H9 (cell line): ENCODE results near the gene CABYR. TPM values are rescaled to one million over a fixed set of nuclear protein-coding genes. Genes with fewer than 3 reads are reported as not detected.

Source experiments
- DNase-seq: peaks from one replicate; pipeline ENCODE4 v3.0.0-alpha.2; 2017
- H2AFZ ChIP-seq: one replicate; pipeline ENCODE4 v1.6.1; 2013; ENCODE audit warnings: mild to moderate bottlenecking, low read length, control low read depth, moderate library complexity
- H2AK5ac ChIP-seq: 2 replicates; pipeline ENCODE4 v1.6.1; 2013; ENCODE audit warnings: low read length, control low read depth, mixed read lengths; ENCODE audit not compliant: insufficient read length
- H2BK120ac ChIP-seq: one replicate; pipeline ENCODE4 v1.6.1; 2013; ENCODE audit warnings: low read depth, mild to moderate bottlenecking, low read length, control low read depth, inconsistent platforms; ENCODE audit not compliant: poor library complexity, severe bottlenecking
- H2BK12ac ChIP-seq: 2 replicates; pipeline ENCODE4 v1.6.1; 2013; ENCODE audit warnings: low read length, control low read depth, mixed read lengths, low read depth; ENCODE audit not compliant: insufficient read length
- H2BK15ac ChIP-seq: 2 replicates; pipeline ENCODE4 v1.6.1; 2013; ENCODE audit warnings: low read depth, low read length, control low read depth
- H2BK20ac ChIP-seq: one replicate; pipeline ENCODE4 v1.6.1; 2013; ENCODE audit warnings: low read depth, mild to moderate bottlenecking, low read length, control low read depth, inconsistent platforms; ENCODE audit not compliant: poor library complexity, severe bottlenecking
- H2BK5ac ChIP-seq: 2 replicates; pipeline ENCODE4 v1.6.1; 2013; ENCODE audit warnings: low read length, control low read depth, mixed read lengths; ENCODE audit not compliant: insufficient read length
- H3K14ac ChIP-seq: 2 replicates; pipeline ENCODE4 v1.6.1; 2013; ENCODE audit warnings: low read length, control low read depth; ENCODE audit not compliant: insufficient read depth
- H3K18ac ChIP-seq: 2 replicates; pipeline ENCODE4 v1.6.1; 2013; ENCODE audit warnings: low read depth, mild to moderate bottlenecking, mixed read lengths, low read length, control low read depth; ENCODE audit not compliant: insufficient read length
- H3K23ac ChIP-seq: 2 replicates; pipeline ENCODE4 v1.6.1; 2013; ENCODE audit warnings: low read length, control low read depth, mixed read lengths, low read depth; ENCODE audit not compliant: insufficient read length
- H3K23me2 ChIP-seq: 2 replicates; pipeline ENCODE4 v1.6.1; 2013; ENCODE audit warnings: low read depth, mild to moderate bottlenecking, mixed read lengths, low read length, control low read depth; ENCODE audit not compliant: insufficient read length, poor library complexity, severe bottlenecking
- H3K27ac ChIP-seq: 2 replicates; pipeline ENCODE4 v1.5.1; 2013; ENCODE audit warnings: low read length, control low read depth, mixed read lengths, low read depth; ENCODE audit not compliant: insufficient read length
- H3K27me3 ChIP-seq: 2 replicates; pipeline ENCODE4 v1.6.1; 2013; ENCODE audit warnings: low read length, control low read depth, inconsistent platforms; ENCODE audit not compliant: insufficient read depth
- H3K4ac ChIP-seq: 2 replicates; pipeline ENCODE4 v1.6.1; 2013; ENCODE audit warnings: low read depth, mild to moderate bottlenecking, control low read depth, inconsistent platforms, low read length, moderate library complexity
- H3K4me1 ChIP-seq: 2 replicates; pipeline ENCODE4 v1.6.1; 2013; ENCODE audit warnings: low read length, control low read depth, inconsistent platforms; ENCODE audit not compliant: insufficient read depth
- H3K4me2 ChIP-seq: 2 replicates; pipeline ENCODE4 v1.6.1; 2013; ENCODE audit warnings: low read length, control low read depth, mixed read lengths; ENCODE audit not compliant: insufficient read length, insufficient read depth
- H3K56ac ChIP-seq: 2 replicates; pipeline ENCODE4 v1.6.1; 2013; ENCODE audit warnings: low read depth, mild to moderate bottlenecking, mixed read lengths, low read length, control low read depth; ENCODE audit not compliant: insufficient read length
- H3K79me1 ChIP-seq: 2 replicates; pipeline ENCODE4 v1.6.1; 2013; ENCODE audit warnings: low read depth, mild to moderate bottlenecking, moderate library complexity, low read length, control low read depth, inconsistent platforms; ENCODE audit not compliant: insufficient read depth, poor library complexity, severe bottlenecking
- H3K79me2 ChIP-seq: 2 replicates; pipeline ENCODE4 v1.6.1; 2013; ENCODE audit warnings: low read length, control low read depth, inconsistent platforms; ENCODE audit not compliant: insufficient read depth
- H3K9ac ChIP-seq: 2 replicates; pipeline ENCODE4 v1.6.1; 2013; ENCODE audit warnings: low read length, control low read depth, mixed read lengths; ENCODE audit not compliant: insufficient read length; ENCODE audit errors: extremely low read depth
- H3K9me3 ChIP-seq: one replicate; pipeline ENCODE4 v1.6.1; 2013; ENCODE audit warnings: low read depth, low read length, inconsistent platforms; ENCODE audit not compliant: control insufficient read depth
- H3T11ph ChIP-seq: one replicate; pipeline ENCODE4 v1.6.1; 2013; ENCODE audit warnings: mild to moderate bottlenecking, low read length, control low read depth, inconsistent platforms
- H4K20me1 ChIP-seq: one replicate; pipeline ENCODE4 v1.6.1; 2013; ENCODE audit not compliant: control insufficient read depth, insufficient read length, insufficient read depth
- H4K5ac ChIP-seq: 2 replicates; pipeline ENCODE4 v1.6.1; 2013; ENCODE audit warnings: low read depth, mild to moderate bottlenecking, mixed read lengths, low read length, control low read depth; ENCODE audit not compliant: insufficient read length
- H4K8ac ChIP-seq: replicated peaks from 2 replicates; pipeline ENCODE4 v1.6.1; 2013; ENCODE audit warnings: low read length, control low read depth, mixed read lengths, low read depth; ENCODE audit not compliant: insufficient read length
- H4K91ac ChIP-seq: 2 replicates; pipeline ENCODE4 v1.6.1; 2013; ENCODE audit warnings: low read depth, mild to moderate bottlenecking, moderate library complexity, mixed read lengths, low read length, control low read depth; ENCODE audit not compliant: insufficient read length
- H3K27ac Mint-ChIP-seq, 3 experiments: 2 replicates in 2 of 3; 3 replicates in 1 of 3; pipeline ENCODE4 v1.8.0; 2020 to 2021; ENCODE audit warnings: mixed read lengths in 3 of 3, mild to moderate bottlenecking in 1 of 3, moderate library complexity in 1 of 3
- H3K27me3 Mint-ChIP-seq: 2 replicates; pipeline ENCODE4 v1.8.0; 2021; ENCODE audit warnings: low read depth, mild to moderate bottlenecking, moderate library complexity, mixed read lengths
- H3K36me3 Mint-ChIP-seq, 3 experiments: 2 replicates in 2 of 3; 3 replicates in 1 of 3; pipeline ENCODE4 v1.8.0; 2020 to 2021; ENCODE audit warnings: low read depth in 3 of 3, mixed read lengths in 3 of 3; ENCODE audit not compliant: insufficient read depth in 1 of 3
- H3K4me1 Mint-ChIP-seq, 2 experiments: 2 replicates each; pipeline ENCODE4 v1.8.0; 2020; ENCODE audit warnings: mixed read lengths in 2 of 2
- H3K4me3 Mint-ChIP-seq, 2 experiments: 2 replicates in 1 of 2; 3 replicates in 1 of 2; pipeline ENCODE4 v1.8.0; 2020 to 2021; ENCODE audit warnings: mild to moderate bottlenecking in 2 of 2, mixed read lengths in 2 of 2, moderate library complexity in 1 of 2
- H3K9me3 Mint-ChIP-seq, 2 experiments: 2 replicates in 1 of 2; 3 replicates in 1 of 2; pipeline ENCODE4 v1.8.0; 2020; ENCODE audit warnings: mild to moderate bottlenecking in 2 of 2, mixed read lengths in 2 of 2, moderate library complexity in 1 of 2
- CTCF ChIP-seq: fragments of 200-600 bp; sonication (generic); conservative IDR thresholded peaks from 3 replicates; pipeline ENCODE4 v1.8.0; 2021; ENCODE audit warnings: antibody characterized with exemption, mild to moderate bottlenecking
- whole genome bisulfite sequencing: extraction: QIAGEN DNeasy Blood & Tissue Kit; methylation state at CpG from one replicate; pipeline ENCODE4 v1.1.7; 2013; ENCODE audit warnings: missing lambda C conversion rate, low lambda C conversion rate, mixed read lengths; ENCODE audit not compliant: insufficient read length; ENCODE audit errors: extremely low coverage; 5-methylcytosine and 5-hydroxymethylcytosine counted together
- total RNA-seq: library from RNA; stranded (reverse); gene quantifications from 2 replicates; pipeline ENCODE4 v1.2.1, GENCODE V29; 2021

Gene CABYR
- total RNA-seq, 1 experiment from 2014 or later, result 13.6 TPM

- Histone ChIP-seq H3K9me3 (no peaks in the 10 kb centered on the region), H2AK5ac (no peak overlapping the region), H2BK12ac (no peak overlapping the region), H3K23ac (no peak overlapping the region), H4K91ac (no peak overlapping the region), H3K4me2 (no peak overlapping the region), H3K14ac (no peak overlapping the region), H3K27ac (no peak overlapping the region), H2AFZ (no peak overlapping the region), H3K56ac (no peak overlapping the region), H3K79me1 (no peaks in the 10 kb centered on the region), H2BK120ac (no peak overlapping the region), H2BK15ac (no peak overlapping the region), H3K27me3 (no peaks in the 10 kb centered on the region), H3T11ph (no peak overlapping the region), H2BK5ac (no peak overlapping the region), H4K5ac (no peak overlapping the region), H3K9ac (no peak overlapping the region), H4K8ac (no peak overlapping the region), H4K20me1 (no peaks in the 10 kb centered on the region), H3K18ac (no peak overlapping the region), H3K4me1 (no peaks in the 10 kb centered on the region), H3K79me2 (no peaks in the 10 kb centered on the region), H3K23me2 (no peaks in the 10 kb centered on the region), H2BK20ac (no peak overlapping the region), H3K4ac (no peak overlapping the region)
- peaks cover 0 to 17% (median 6%) of the 10 kb centered on the region in 3 experiments; a peak in 5 of 7 replicates for H3K36me3 Mint-ChIP-seq
- no CpG with 5 or more reads among the region's 4 CpGs for WGBS
- no peaks in the 10 kb centered on the region for H3K27me3 Mint-ChIP-seq
- no peak overlapping the region for H3K4me3 Mint-ChIP-seq
- DNase-seq, result no peak
- H3K4me1 Mint-ChIP-seq, result peaks cover 0 to 3% of the 10 kb centered on the region in 2 experiments; a peak in 1 of 4 replicates
- no peaks in the 10 kb centered on the region for H3K9me3 Mint-ChIP-seq
- TF ChIP-seq CTCF, result no peak
- H3K27ac Mint-ChIP-seq, result no peak overlapping the region
Observed at GRCh38 chr18:24120676-24121075, 18.2 kb upstream of the CABYR start.
